ENCODE data around the gene IGFL4. TPM values are rescaled to one million over a fixed set of nuclear protein-coding genes. Genes with fewer than 3 reads are reported as not detected.

The IGFL4 gene
- total RNA-seq, 1 experiment from 2014 or later, result not detected

GRCh38 chr19:46073268-46073922 lies 32.6 kb upstream of the IGFL4 start:
- Histone ChIP-seq H3K9me2 (replicated peaks; ENCODE audit: low read length) (no peaks in the 10 kb centered on the region), H4K20me1 (ENCODE audit: low read length) (no peaks in the 10 kb centered on the region), H3K36me3 (ENCODE audit: low read depth, low read length) (no peaks in the 10 kb centered on the region), H3K9me3 (ENCODE audit: low read length) (no peaks in the 10 kb centered on the region), H2AFZ (ENCODE audit: low read length) (no peak overlapping the region), H3K27me3 (ENCODE audit: low read length) (peaks cover 39% of the 10 kb centered on the region), H3K4me2 (ENCODE audit: low read length) (no peak overlapping the region), H3K4me1 (ENCODE audit: insufficient read depth, low read length) (peaks cover 21% of the 10 kb centered on the region), H3F3A (ENCODE audit: low read length, unreplicated experiment) (no peaks in the 10 kb centered on the region), H3K9ac (ENCODE audit: low read length) (no peak overlapping the region), H3K79me2 (ENCODE audit: low read length) (no peaks in the 10 kb centered on the region), H3K4me3 (ENCODE audit: low read length) (no peak overlapping the region), H3K27ac (ENCODE audit: low read length) (no peak overlapping the region)
- DNase-seq (peak; percentile 8), ATAC-seq (no peak)
- ChIA-PET POLR2A (ENCODE audit: unreplicated experiment) (no interaction called here), CTCF (no interaction called here)
- intact Hi-C loops (cut with micrococcal nuclease), result no loop called here
- TF ChIP-seq EZH2 (IDR thresholded peaks at IDR 0.05; ENCODE audit: low read length, unreplicated experiment), result no peak
- no peak for TF ChIP-seq EZH2phosphoT487 (IDR thresholded peaks at IDR 0.05; ENCODE audit: borderline replicate concordance, low read length)
- no TSS peak for BruUV-seq (replicated peaks)

- ATAC-seq (no peak), DNase-seq (peak; percentile 67)
- ChIA-PET POLR2A (ENCODE audit: unreplicated experiment) (no interaction called here), CTCF (interaction anchor here (0.7 kb wide), 2 partner anchors 34 to 211 kb away, joined by 3 to 8 read pairs; no protein-coding TSS in a partner anchor)
- no peaks in the 10 kb centered on the region for H3K79me2 ChIP-seq (ENCODE audit: low read length)
- no peaks in the 10 kb centered on the region for H3K9me3 ChIP-seq (ENCODE audit: low read length)
- no peak overlapping the region for H3K4me3 ChIP-seq (ENCODE audit: low read length)
- no peaks in the 10 kb centered on the region for H3K36me3 ChIP-seq (ENCODE audit: low read depth, low read length)
- H3K27ac ChIP-seq (ENCODE audit: low read length), result no peak overlapping the region
- no peak overlapping the region for H2AFZ ChIP-seq (ENCODE audit: low read length)
- intact Hi-C loops (cut with micrococcal nuclease), result no loop called here
- H3K9me2 ChIP-seq (replicated peaks; ENCODE audit: low read length), result no peaks in the 10 kb centered on the region
- no TSS peak for BruUV-seq (replicated peaks)
- H3K9ac ChIP-seq (ENCODE audit: low read length), result no peak overlapping the region
- H3K4me1 ChIP-seq (ENCODE audit: insufficient read depth, low read length), result peaks cover 38% of the 10 kb centered on the region
- TF ChIP-seq CTCF (conservative IDR thresholded peaks at IDR 0.05; ENCODE audit: low read depth, low read length) (no peak), EZH2phosphoT487 (IDR thresholded peaks at IDR 0.05; ENCODE audit: borderline replicate concordance, low read length) (no peak), EZH2 (IDR thresholded peaks at IDR 0.05; ENCODE audit: low read length, unreplicated experiment) (no peak)
- H4K20me1 ChIP-seq (ENCODE audit: low read length), result no peaks in the 10 kb centered on the region
- no peaks in the 10 kb centered on the region for H3F3A ChIP-seq (ENCODE audit: low read length, unreplicated experiment)
- peaks cover 17% of the 10 kb centered on the region; the same call in 1 of the 2 replicates for H3K27me3 ChIP-seq (ENCODE audit: low read length)
- H3K4me2 ChIP-seq (ENCODE audit: low read length), result peak overlapping the region; percentile 62
Observed at GRCh38 chr19:46069806-46070341, 29.1 kb upstream of the IGFL4 start.

- Histone ChIP-seq H3K4me2 (ENCODE audit: low read length) (peak overlapping the region; percentile 62), H3K4me3 (ENCODE audit: low read length) (peak overlapping the region; percentile 9; the same call in 1 of the 2 replicates), H4K20me1 (ENCODE audit: low read length) (no peaks in the 10 kb centered on the region), H3K4me1 (ENCODE audit: insufficient read depth, low read length) (peaks cover 38% of the 10 kb centered on the region), H3K9me3 (ENCODE audit: low read length) (no peaks in the 10 kb centered on the region), H3K27me3 (ENCODE audit: low read length) (peaks cover 8% of the 10 kb centered on the region; the same call in 1 of the 2 replicates), H3K27ac (ENCODE audit: low read length) (peak overlapping the region; percentile 43), H2AFZ (ENCODE audit: low read length) (no peak overlapping the region), H3K9me2 (replicated peaks; ENCODE audit: low read length) (no peaks in the 10 kb centered on the region), H3K9ac (ENCODE audit: low read length) (no peak overlapping the region), H3K36me3 (ENCODE audit: low read depth, low read length) (no peaks in the 10 kb centered on the region), H3F3A (ENCODE audit: low read length, unreplicated experiment) (no peaks in the 10 kb centered on the region), H3K79me2 (ENCODE audit: low read length) (no peaks in the 10 kb centered on the region)
- ChIA-PET CTCF (no interaction called here), POLR2A (ENCODE audit: unreplicated experiment) (no interaction called here)
- peak; percentile 94 for DNase-seq
- no peak for TF ChIP-seq CTCF (conservative IDR thresholded peaks at IDR 0.05; ENCODE audit: low read depth, low read length)
- no peak for TF ChIP-seq EZH2 (IDR thresholded peaks at IDR 0.05; ENCODE audit: low read length, unreplicated experiment)
- TF ChIP-seq EZH2phosphoT487 (IDR thresholded peaks at IDR 0.05; ENCODE audit: borderline replicate concordance, low read length), result no peak
- ATAC-seq, result peak; percentile 92
- intact Hi-C loops (cut with micrococcal nuclease), result no loop called here
- no TSS peak for BruUV-seq (replicated peaks)
Observed at GRCh38 chr19:46068345-46069258, 27.8 kb upstream of the IGFL4 start.
